H9 (cell line): Measurements from ENCODE around the gene HCN2. TPM values are rescaled to one million over a fixed set of nuclear protein-coding genes. Genes with fewer than 3 reads are reported as not detected.

Experiments
- DNase-seq: peaks from one replicate; pipeline ENCODE4 v3.0.0-alpha.2; 2017
- H2AFZ ChIP-seq: one replicate; pipeline ENCODE4 v1.6.1; 2013; ENCODE audit warnings: mild to moderate bottlenecking, low read length, control low read depth, moderate library complexity
- H2AK5ac ChIP-seq: 2 replicates; pipeline ENCODE4 v1.6.1; 2013; ENCODE audit warnings: low read length, control low read depth, mixed read lengths; ENCODE audit not compliant: insufficient read length
- H2BK120ac ChIP-seq: one replicate; pipeline ENCODE4 v1.6.1; 2013; ENCODE audit warnings: low read depth, mild to moderate bottlenecking, low read length, control low read depth, inconsistent platforms; ENCODE audit not compliant: poor library complexity, severe bottlenecking
- H2BK12ac ChIP-seq: 2 replicates; pipeline ENCODE4 v1.6.1; 2013; ENCODE audit warnings: low read length, control low read depth, mixed read lengths, low read depth; ENCODE audit not compliant: insufficient read length
- H2BK15ac ChIP-seq: 2 replicates; pipeline ENCODE4 v1.6.1; 2013; ENCODE audit warnings: low read depth, low read length, control low read depth
- H2BK20ac ChIP-seq: one replicate; pipeline ENCODE4 v1.6.1; 2013; ENCODE audit warnings: low read depth, mild to moderate bottlenecking, low read length, control low read depth, inconsistent platforms; ENCODE audit not compliant: poor library complexity, severe bottlenecking
- H2BK5ac ChIP-seq: 2 replicates; pipeline ENCODE4 v1.6.1; 2013; ENCODE audit warnings: low read length, control low read depth, mixed read lengths; ENCODE audit not compliant: insufficient read length
- H3K14ac ChIP-seq: 2 replicates; pipeline ENCODE4 v1.6.1; 2013; ENCODE audit warnings: low read length, control low read depth; ENCODE audit not compliant: insufficient read depth
- H3K18ac ChIP-seq: 2 replicates; pipeline ENCODE4 v1.6.1; 2013; ENCODE audit warnings: low read depth, mild to moderate bottlenecking, mixed read lengths, low read length, control low read depth; ENCODE audit not compliant: insufficient read length
- H3K23ac ChIP-seq: 2 replicates; pipeline ENCODE4 v1.6.1; 2013; ENCODE audit warnings: low read length, control low read depth, mixed read lengths, low read depth; ENCODE audit not compliant: insufficient read length
- H3K23me2 ChIP-seq: 2 replicates; pipeline ENCODE4 v1.6.1; 2013; ENCODE audit warnings: low read depth, mild to moderate bottlenecking, mixed read lengths, low read length, control low read depth; ENCODE audit not compliant: insufficient read length, poor library complexity, severe bottlenecking
- H3K27ac ChIP-seq: 2 replicates; pipeline ENCODE4 v1.5.1; 2013; ENCODE audit warnings: low read length, control low read depth, mixed read lengths, low read depth; ENCODE audit not compliant: insufficient read length
- H3K27me3 ChIP-seq: 2 replicates; pipeline ENCODE4 v1.6.1; 2013; ENCODE audit warnings: low read length, control low read depth, inconsistent platforms; ENCODE audit not compliant: insufficient read depth
- H3K4ac ChIP-seq: 2 replicates; pipeline ENCODE4 v1.6.1; 2013; ENCODE audit warnings: low read depth, mild to moderate bottlenecking, control low read depth, inconsistent platforms, low read length, moderate library complexity
- H3K4me1 ChIP-seq: 2 replicates; pipeline ENCODE4 v1.6.1; 2013; ENCODE audit warnings: low read length, control low read depth, inconsistent platforms; ENCODE audit not compliant: insufficient read depth
- H3K4me2 ChIP-seq: 2 replicates; pipeline ENCODE4 v1.6.1; 2013; ENCODE audit warnings: low read length, control low read depth, mixed read lengths; ENCODE audit not compliant: insufficient read length, insufficient read depth
- H3K56ac ChIP-seq: 2 replicates; pipeline ENCODE4 v1.6.1; 2013; ENCODE audit warnings: low read depth, mild to moderate bottlenecking, mixed read lengths, low read length, control low read depth; ENCODE audit not compliant: insufficient read length
- H3K79me1 ChIP-seq: 2 replicates; pipeline ENCODE4 v1.6.1; 2013; ENCODE audit warnings: low read depth, mild to moderate bottlenecking, moderate library complexity, low read length, control low read depth, inconsistent platforms; ENCODE audit not compliant: insufficient read depth, poor library complexity, severe bottlenecking
- H3K79me2 ChIP-seq: 2 replicates; pipeline ENCODE4 v1.6.1; 2013; ENCODE audit warnings: low read length, control low read depth, inconsistent platforms; ENCODE audit not compliant: insufficient read depth
- H3K9ac ChIP-seq: 2 replicates; pipeline ENCODE4 v1.6.1; 2013; ENCODE audit warnings: low read length, control low read depth, mixed read lengths; ENCODE audit not compliant: insufficient read length; ENCODE audit errors: extremely low read depth
- H3K9me3 ChIP-seq: one replicate; pipeline ENCODE4 v1.6.1; 2013; ENCODE audit warnings: low read depth, low read length, inconsistent platforms; ENCODE audit not compliant: control insufficient read depth
- H3T11ph ChIP-seq: one replicate; pipeline ENCODE4 v1.6.1; 2013; ENCODE audit warnings: mild to moderate bottlenecking, low read length, control low read depth, inconsistent platforms
- H4K20me1 ChIP-seq: one replicate; pipeline ENCODE4 v1.6.1; 2013; ENCODE audit not compliant: control insufficient read depth, insufficient read length, insufficient read depth
- H4K5ac ChIP-seq: 2 replicates; pipeline ENCODE4 v1.6.1; 2013; ENCODE audit warnings: low read depth, mild to moderate bottlenecking, mixed read lengths, low read length, control low read depth; ENCODE audit not compliant: insufficient read length
- H4K8ac ChIP-seq: replicated peaks from 2 replicates; pipeline ENCODE4 v1.6.1; 2013; ENCODE audit warnings: low read length, control low read depth, mixed read lengths, low read depth; ENCODE audit not compliant: insufficient read length
- H4K91ac ChIP-seq: 2 replicates; pipeline ENCODE4 v1.6.1; 2013; ENCODE audit warnings: low read depth, mild to moderate bottlenecking, moderate library complexity, mixed read lengths, low read length, control low read depth; ENCODE audit not compliant: insufficient read length
- H3K27ac Mint-ChIP-seq, 3 experiments: 2 replicates in 2 of 3; 3 replicates in 1 of 3; pipeline ENCODE4 v1.8.0; 2020 to 2021; ENCODE audit warnings: mixed read lengths in 3 of 3, mild to moderate bottlenecking in 1 of 3, moderate library complexity in 1 of 3
- H3K27me3 Mint-ChIP-seq: 2 replicates; pipeline ENCODE4 v1.8.0; 2021; ENCODE audit warnings: low read depth, mild to moderate bottlenecking, moderate library complexity, mixed read lengths
- H3K36me3 Mint-ChIP-seq, 3 experiments: 2 replicates in 2 of 3; 3 replicates in 1 of 3; pipeline ENCODE4 v1.8.0; 2020 to 2021; ENCODE audit warnings: low read depth in 3 of 3, mixed read lengths in 3 of 3; ENCODE audit not compliant: insufficient read depth in 1 of 3
- H3K4me1 Mint-ChIP-seq, 2 experiments: 2 replicates each; pipeline ENCODE4 v1.8.0; 2020; ENCODE audit warnings: mixed read lengths in 2 of 2
- H3K4me3 Mint-ChIP-seq, 2 experiments: 2 replicates in 1 of 2; 3 replicates in 1 of 2; pipeline ENCODE4 v1.8.0; 2020 to 2021; ENCODE audit warnings: mild to moderate bottlenecking in 2 of 2, mixed read lengths in 2 of 2, moderate library complexity in 1 of 2
- H3K9me3 Mint-ChIP-seq, 2 experiments: 2 replicates in 1 of 2; 3 replicates in 1 of 2; pipeline ENCODE4 v1.8.0; 2020; ENCODE audit warnings: mild to moderate bottlenecking in 2 of 2, mixed read lengths in 2 of 2, moderate library complexity in 1 of 2
- CTCF ChIP-seq: fragments of 200-600 bp; sonication (generic); conservative IDR thresholded peaks from 3 replicates; pipeline ENCODE4 v1.8.0; 2021; ENCODE audit warnings: antibody characterized with exemption, mild to moderate bottlenecking
- whole genome bisulfite sequencing: extraction: QIAGEN DNeasy Blood & Tissue Kit; methylation state at CpG from one replicate; pipeline ENCODE4 v1.1.7; 2013; ENCODE audit warnings: missing lambda C conversion rate, low lambda C conversion rate, mixed read lengths; ENCODE audit not compliant: insufficient read length; ENCODE audit errors: extremely low coverage; 5-methylcytosine and 5-hydroxymethylcytosine counted together
- long read RNA-seq: library from polyadenylated mRNA; unstranded; transcript quantifications from one replicate; pipeline ENCODE4 v2.0.0, GENCODE V29; 2020
- total RNA-seq: library from RNA; stranded (reverse); gene quantifications from 2 replicates; pipeline ENCODE4 v1.2.1, GENCODE V29; 2021

The HCN2 gene
- total RNA-seq = 3.7 and 4.1 TPM in 2 replicates
- long read RNA-seq = 0 reads

DNA sequence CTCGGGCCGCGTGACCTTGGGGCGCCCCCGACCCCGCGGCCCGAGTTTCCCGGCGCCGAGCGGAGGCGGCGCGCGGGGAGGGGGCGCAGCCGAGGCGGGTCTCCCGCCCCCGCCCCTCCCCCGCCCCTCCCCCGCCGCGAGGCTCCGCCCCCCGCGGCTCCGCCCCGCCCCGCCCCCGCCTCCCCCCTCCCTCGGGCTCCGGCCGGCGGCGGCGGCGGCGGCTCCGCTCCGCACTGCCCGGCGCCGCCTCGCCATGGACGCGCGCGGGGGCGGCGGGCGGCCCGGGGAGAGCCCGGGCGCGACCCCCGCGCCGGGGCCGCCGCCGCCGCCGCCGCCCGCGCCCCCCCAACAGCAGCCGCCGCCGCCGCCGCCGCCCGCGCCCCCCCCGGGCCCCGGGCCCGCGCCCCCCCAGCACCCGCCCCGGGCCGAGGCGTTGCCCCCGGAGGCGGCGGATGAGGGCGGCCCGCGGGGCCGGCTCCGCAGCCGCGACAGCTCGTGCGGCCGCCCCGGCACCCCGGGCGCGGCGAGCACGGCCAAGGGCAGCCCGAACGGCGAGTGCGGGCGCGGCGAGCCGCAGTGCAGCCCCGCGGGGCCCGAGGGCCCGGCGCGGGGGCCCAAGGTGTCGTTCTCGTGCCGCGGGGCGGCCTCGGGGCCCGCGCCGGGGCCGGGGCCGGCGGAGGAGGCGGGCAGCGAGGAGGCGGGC lies at the start of gene HCN2:
Gene HCN2, plus strand, starts transcription at position 189 of the 703 bp plus-strand sequence. Its CDS starts 65 bp downstream, at position 254.
- Histone ChIP-seq H2AK5ac (no peak within 1 kb of the TSS), H2BK15ac (no peak within 1 kb of the TSS), H3K4ac (no peak within 1 kb of the TSS), H3K27me3 (peaks cover 12% of the 10 kb centered on the region; the same call in 1 of the 2 replicates), H2BK12ac (no peak within 1 kb of the TSS), H3T11ph (no peak within 1 kb of the TSS), H4K8ac (no peak within 1 kb of the TSS), H3K4me1 (no peaks in the 10 kb centered on the region), H2BK120ac (no peak within 1 kb of the TSS), H3K4me2 (peak within 1 kb of the TSS; percentile 15), H2AFZ (no peak within 1 kb of the TSS), H3K79me2 (no peaks in the 10 kb centered on the region), H3K27ac (no peak within 1 kb of the TSS), H3K14ac (no peak within 1 kb of the TSS), H4K91ac (no peak within 1 kb of the TSS), H4K20me1 (peaks cover 3% of the 10 kb centered on the region), H4K5ac (no peak within 1 kb of the TSS), H2BK20ac (no peak within 1 kb of the TSS), H3K9ac (no peak within 1 kb of the TSS), H3K56ac (no peak within 1 kb of the TSS), H3K79me1 (no peaks in the 10 kb centered on the region), H3K18ac (no peak within 1 kb of the TSS), H3K23me2 (no peaks in the 10 kb centered on the region), H3K9me3 (no peaks in the 10 kb centered on the region), H3K23ac (no peak within 1 kb of the TSS), H2BK5ac (no peak within 1 kb of the TSS)
- Mint-ChIP-seq H3K27me3 (peaks cover 50% of the 10 kb centered on the region), H3K36me3 (no peaks in the 10 kb centered on the region), H3K4me1 (peaks cover 2 to 8% of the 10 kb centered on the region in 2 experiments; a peak in 1 of 4 replicates), H3K4me3 (peak within 1 kb of the TSS; percentile 47 to 73), H3K27ac (no peak within 1 kb of the TSS), H3K9me3 (no peaks in the 10 kb centered on the region)
- WGBS = no CpG with 5 or more reads among the region's 132 CpGs
- no peak for TF ChIP-seq CTCF
- no peak for DNase-seq
